Epidermal melanocyte (primary cell): ENCODE results near the gene TBXAS1.

Experiments used
- DNase-seq: peaks from one replicate; pipeline ENCODE4 v3.0.0; 2011; ENCODE audit warnings: low spot score; ENCODE audit not compliant: insufficient read length

The TBXAS1 gene

GRCh38 chr7:140041659-140042385 lies 212.8 kb downstream of the TBXAS1 start:
- DNase-seq = no peak

GRCh38 chr7:140042386-140042670 lies 213.3 kb downstream of the TBXAS1 start:
- no peak for DNase-seq

GRCh38 chr7:140044251-140044650 lies 215.2 kb downstream of the TBXAS1 start:
- no peak for DNase-seq

- DNase-seq = no peak
Measured at GRCh38 chr7:140045697-140046096, 216.6 kb downstream of the TBXAS1 start.

GRCh38 chr7:140047197-140047596 lies 218.1 kb downstream of the TBXAS1 start:
- DNase-seq = no peak

DNA sequence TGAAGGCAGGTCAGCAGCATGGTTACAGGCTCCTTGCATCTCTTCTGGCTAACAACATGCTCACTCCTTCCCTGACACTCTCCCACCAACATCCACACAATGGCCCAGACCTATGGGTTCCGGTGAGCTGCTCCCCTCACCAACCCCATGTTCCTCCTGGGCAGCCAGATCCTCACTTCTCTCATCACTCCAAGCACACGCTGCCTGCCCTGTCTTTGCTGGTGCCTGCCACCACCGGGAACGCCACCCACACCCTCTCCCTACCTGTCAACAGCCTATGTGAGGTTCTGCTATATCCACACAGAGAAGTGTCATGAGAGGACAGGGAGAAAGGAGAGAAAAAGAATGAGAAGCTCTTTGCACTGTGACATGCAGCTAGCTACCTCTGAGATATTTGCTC lies 219.1 kb downstream of the TBXAS1 start:
- DNase-seq = no peak

DNA sequence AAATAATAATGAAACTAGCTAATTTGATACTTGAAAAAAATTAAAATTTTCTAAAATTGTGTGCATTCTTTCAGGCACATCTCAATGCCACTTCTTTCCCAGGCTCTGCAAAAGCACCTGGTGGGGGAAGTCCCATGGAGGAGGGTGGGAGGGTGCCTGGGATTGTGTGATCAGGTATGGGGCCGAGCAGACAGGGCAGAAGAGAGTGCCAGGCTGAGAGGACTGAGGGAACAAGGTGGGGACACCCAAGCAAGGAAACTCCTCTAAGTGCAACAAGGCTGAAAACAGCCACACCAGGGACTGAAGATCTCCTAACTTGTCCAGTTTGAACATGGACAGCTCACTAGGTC lies 219.9 kb downstream of the TBXAS1 start:
- DNase-seq = no peak

DNA sequence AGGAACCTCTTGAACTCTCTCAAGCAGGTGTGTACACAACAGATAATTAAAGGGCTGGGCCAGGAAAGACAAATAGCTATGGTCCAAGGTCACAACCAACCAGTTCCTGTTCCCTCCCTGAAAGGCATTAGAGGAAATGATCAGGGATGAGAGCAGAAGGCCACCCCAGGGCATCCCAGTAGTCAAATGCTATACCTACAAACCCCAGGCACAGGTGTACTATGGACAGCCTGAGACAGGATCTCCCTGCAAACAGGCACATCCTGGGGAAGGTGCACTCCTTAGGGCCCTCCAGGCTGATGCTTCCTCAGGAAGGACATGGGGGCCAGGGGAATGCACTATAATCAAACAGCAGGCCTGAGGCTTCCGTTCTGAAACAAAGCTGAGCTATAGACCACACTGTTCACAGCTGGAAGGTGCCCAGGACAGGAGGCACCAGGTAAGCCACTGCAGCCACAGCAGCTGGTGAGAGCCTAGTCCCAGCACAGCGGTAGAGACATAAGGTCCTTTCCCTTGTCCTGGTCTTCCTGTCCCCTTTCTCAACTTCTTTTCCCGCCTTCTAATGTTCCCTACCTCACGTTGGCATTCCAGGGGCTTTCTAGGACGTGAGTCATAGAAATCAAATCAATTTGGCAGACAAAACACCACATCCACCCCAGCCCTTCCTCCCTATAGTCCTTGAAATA lies 220.4 kb downstream of the TBXAS1 start:
- DNase-seq = no peak

GRCh38 chr7:140050100-140050499 lies 221.0 kb downstream of the TBXAS1 start:
- DNase-seq = no peak

DNA sequence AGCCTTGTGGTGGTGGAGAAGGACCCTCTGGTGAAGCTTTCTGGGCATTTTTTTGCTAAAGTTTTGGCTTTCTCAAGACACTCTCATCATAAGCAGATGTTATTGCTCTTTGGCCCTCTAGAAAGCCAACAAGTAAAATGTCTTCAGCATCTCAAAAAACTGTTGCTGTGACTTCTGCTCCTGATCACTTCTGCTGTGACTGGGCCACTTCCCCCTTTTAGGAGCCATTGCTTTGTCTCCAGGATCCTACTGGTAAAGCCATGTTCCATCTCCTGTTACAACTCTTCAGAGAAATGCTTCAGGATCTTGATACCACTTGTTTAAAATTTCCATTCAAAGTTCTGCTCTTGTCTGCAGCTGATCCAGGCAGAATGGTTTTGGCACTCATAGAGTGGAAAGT lies 222.8 kb downstream of the TBXAS1 start:
- no peak for DNase-seq

DNA sequence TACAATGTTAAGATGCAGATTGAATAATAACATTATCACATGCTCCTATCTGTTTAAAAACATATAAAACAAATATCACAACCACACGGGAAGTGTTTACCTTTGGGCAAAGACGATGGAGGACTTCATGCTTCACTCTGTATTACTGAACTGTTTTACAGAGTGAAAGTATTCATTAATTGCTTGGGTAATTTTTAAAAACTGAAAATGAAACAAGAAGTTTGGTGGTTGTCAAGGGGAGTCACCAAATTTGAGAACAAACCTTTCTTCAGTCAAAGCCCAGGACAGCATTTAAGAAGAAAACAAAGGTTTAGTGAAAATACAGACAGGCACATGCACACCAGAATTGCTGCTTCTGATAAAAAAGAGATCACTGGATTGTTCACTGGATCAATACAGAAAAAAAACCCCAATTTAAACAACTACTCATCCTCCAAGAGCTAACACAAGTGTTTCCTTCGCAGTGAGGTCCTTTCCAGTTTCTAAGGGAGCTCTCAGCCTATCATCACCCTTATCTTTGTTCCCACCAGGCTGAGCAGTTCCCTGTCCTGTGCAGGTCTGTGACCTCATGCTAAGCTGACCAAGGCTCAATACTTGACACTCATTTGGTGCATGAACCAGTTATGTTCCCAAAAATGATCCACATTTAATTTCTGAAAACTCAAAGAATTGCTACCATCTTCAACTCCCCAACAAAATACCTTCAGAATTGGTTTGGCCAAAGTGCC lies 224.9 kb downstream of the TBXAS1 start:
- no peak for DNase-seq

DNA sequence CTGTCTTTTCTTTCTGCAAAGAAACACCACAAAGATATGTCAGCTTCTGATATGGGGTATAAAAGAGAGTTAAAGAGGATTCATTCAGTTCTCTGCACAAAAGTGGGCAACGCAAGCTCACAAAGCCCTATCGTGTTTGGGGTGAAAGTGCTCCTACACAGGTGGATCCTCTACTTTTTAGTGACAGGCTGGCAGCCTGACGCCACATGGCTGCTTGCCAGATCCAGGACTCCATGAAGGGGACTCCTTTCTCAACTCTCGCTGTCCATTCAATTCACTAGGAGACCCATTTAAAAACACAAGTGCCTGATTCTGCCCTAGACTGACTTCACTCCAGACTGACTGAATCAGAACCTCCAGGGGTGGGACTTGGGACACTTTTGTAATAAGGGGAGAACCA lies 225.7 kb downstream of the TBXAS1 start:
- DNase-seq = no peak

- no peak for DNase-seq
Measured at GRCh38 chr7:140055833-140056232, 226.8 kb downstream of the TBXAS1 start.

GRCh38 chr7:140056431-140057142 lies 227.5 kb downstream of the TBXAS1 start:
- no peak for DNase-seq

GRCh38 chr7:140057143-140057535 lies 228.1 kb downstream of the TBXAS1 start:
- DNase-seq = no peak

- DNase-seq = no peak
Measured at GRCh38 chr7:140058517-140058916, 229.5 kb downstream of the TBXAS1 start.

DNA sequence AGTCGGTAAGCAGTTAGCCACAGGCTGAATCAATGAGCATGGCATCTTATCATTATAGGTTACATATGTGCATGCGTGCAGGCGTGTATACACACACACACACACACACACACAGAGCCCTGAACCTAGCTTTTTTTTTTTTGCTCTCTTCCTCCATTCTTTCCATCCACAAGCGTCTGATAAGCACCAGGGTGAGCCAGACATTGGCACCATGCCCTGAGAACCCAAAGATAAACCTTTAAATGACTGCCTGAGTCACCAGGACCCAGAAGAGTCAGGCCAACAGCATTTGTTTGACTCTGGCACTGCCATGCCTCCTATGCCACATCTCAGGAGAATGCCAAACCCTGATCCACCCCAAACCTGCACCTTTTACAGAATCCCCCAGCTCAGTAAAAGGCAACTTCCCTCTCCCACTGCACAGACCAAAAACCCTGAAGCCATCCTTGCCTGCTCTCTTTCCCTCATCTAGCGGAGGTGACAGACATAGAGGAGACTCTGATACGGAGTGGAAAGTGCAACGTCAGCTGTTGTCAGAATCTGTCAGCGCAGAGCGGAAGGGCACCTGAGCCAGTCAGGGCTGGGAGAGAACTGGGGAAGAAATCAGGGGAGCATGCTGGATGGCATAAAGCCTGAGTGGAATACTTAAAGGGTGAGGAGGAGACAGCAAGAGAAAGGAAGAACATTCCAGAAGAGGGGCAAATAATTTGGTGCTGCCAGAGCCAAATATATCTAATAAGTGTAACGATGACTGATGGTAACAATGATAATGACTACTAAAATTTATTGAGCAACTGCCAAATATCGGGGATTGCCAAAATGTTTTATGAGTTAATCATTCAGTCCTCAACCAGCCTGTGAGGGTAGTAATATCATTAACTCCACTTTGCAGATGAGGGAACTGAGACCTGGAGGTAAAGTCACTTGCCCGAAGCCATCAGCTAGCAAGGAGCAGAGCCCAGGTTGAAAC lies 230.5 kb downstream of the TBXAS1 start:
- DNase-seq = no peak

- no peak for DNase-seq
Measured at GRCh38 chr7:140060243-140060630, 231.2 kb downstream of the TBXAS1 start.

- DNase-seq = no peak
Measured at GRCh38 chr7:140060788-140061606, 231.9 kb downstream of the TBXAS1 start.

DNA sequence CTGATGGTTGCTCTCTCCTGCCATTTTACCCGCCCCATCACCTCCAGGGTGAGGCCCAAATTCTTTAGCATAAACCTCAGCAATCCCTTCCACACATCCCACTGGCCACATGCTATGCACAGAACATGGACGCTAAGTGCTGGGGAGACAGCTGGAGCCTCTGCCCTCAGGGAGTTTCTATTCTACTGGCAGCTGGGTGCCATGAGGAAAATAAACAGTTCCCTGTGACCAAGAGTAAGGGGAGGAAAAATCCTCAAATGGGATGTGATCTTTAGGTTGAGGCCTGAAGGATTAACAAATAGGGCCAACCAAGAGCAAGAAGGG lies 232.5 kb downstream of the TBXAS1 start:
- DNase-seq = no peak
